Esophagus muscularis mucosa (tissue), 4 donors: ENCODE measurements around the gene IL36A. TPM values are rescaled to one million over a fixed set of nuclear protein-coding genes. Genes with fewer than 3 reads are reported as not detected.

Experiments used
- DNase-seq: peaks from one replicate; pipeline ENCODE4 v3.0.0-alpha.2; 2017; ENCODE audit errors: extremely low spot score
- H3K27ac ChIP-seq, 4 donors: fragments of 200-600 bp; sonication (generic); replicated peaks in 1 of 4; 1 replicate in 3 of 4; 2 replicates in 1 of 4; pipeline ENCODE4 v1.5.1; 2016 to 2019; ENCODE audit warnings: mild to moderate bottlenecking in 1 of 4
- H3K27me3 ChIP-seq, 4 donors: fragments of 200-600 bp; sonication (generic); one replicate each; pipeline versions ENCODE4 v1.5.1 to v1.6.0; 2016 to 2019
- H3K36me3 ChIP-seq, 4 donors: fragments of 200-600 bp; sonication (generic); one replicate each; pipeline ENCODE4 v1.5.1; 2016 to 2019
- H3K4me1 ChIP-seq, 4 donors: fragments of 200-600 bp; sonication (generic); one replicate each; pipeline ENCODE4 v1.5.1; 2016 to 2019
- H3K4me3 ChIP-seq, 4 donors: fragments of 200-600 bp; sonication (generic); 1 replicate in 2 of 4; 2 replicates in 2 of 4; pipeline ENCODE4 v1.5.1; 2016 to 2019; ENCODE audit warnings: mild to moderate bottlenecking in 4 of 4, moderate library complexity in 1 of 4
- H3K9me3 ChIP-seq, 4 donors: fragments of 200-600 bp; sonication (generic); 1 replicate in 3 of 4; 2 replicates in 1 of 4; pipeline ENCODE4 v1.5.1; 2016 to 2019
- EP300 ChIP-seq: sonication (generic); formaldehyde crosslinking; IDR thresholded peaks from one replicate; pipeline ENCODE4 v1.6.1; 2017; ENCODE audit warnings: antibody characterized with exemption
- POLR2A ChIP-seq: fragments of 450-650 bp; IDR thresholded peaks from one replicate; pipeline ENCODE4 v1.6.1; 2017; ENCODE audit warnings: antibody characterized with exemption, moderate library complexity, mild to moderate bottlenecking, low read depth
- POLR2AphosphoS5 ChIP-seq, 2 donors: sonication (generic); formaldehyde crosslinking; IDR thresholded peaks; one replicate each; pipeline ENCODE4 v1.6.1; 2017; ENCODE audit warnings: antibody characterized with exemption in 2 of 2
- WGBS: methylation state at CpG from one replicate; pipeline ENCODE4 v1.1.5; 2018; 5-methylcytosine and 5-hydroxymethylcytosine counted together
- intact Hi-C: fragments of 100-400 bp; cut with DNase I; formaldehyde crosslinking; loops from one replicate; pipeline ENCODE4 v1.15.1; 2023
- total RNA-seq, 4 donors: library from RNA; depleted of rRNA; stranded (reverse); fragments of >200 nt; gene quantifications; one replicate each; pipeline versions ENCODE4 v1.1.0 to v1.2.1, GENCODE V29; 2016
- TF ChIP-seq, protein P1 (sequence below), 3 experiments: fragments of 200-600 bp in 2 of 3; fragments of 450-650 bp in 1 of 3; sonication (generic) in 2 of 3; IDR thresholded peaks; one replicate each; pipeline ENCODE4 v1.5.1; 2017 to 2019; ENCODE audit warnings: antibody characterized with exemption in 3 of 3, mild to moderate bottlenecking in 2 of 3, moderate library complexity in 1 of 3

The IL36A gene
- total RNA-seq, 4 donors from 2014 or later, result not detected

DNA sequence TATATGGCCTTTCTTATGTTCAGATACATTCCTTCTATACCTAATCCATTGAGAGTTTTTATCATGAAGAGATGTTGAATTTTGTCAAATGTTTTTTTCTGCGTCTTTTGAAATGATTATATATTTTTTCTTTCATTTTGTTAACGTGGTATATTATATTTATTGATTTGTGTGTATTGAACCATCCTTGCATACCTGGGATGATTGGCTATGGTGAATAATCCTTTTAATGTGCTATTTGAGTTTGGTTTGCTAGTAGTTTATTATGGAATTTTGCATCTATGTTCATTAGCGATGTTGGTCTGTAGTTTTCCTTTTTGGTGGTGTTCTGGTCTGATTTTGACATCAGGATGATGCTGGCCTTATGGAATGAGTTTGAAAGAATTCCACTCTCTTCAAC, 15.6 kb upstream of the IL36A start:
- H3K36me3 ChIP-seq, result no peaks in the 10 kb centered on the region
- intact Hi-C loops, result no loop called here
- H3K27ac ChIP-seq, result no peak overlapping the region
- WGBS, result 74% methylated on average over 3 of the region's 3 CpGs
- no peak for TF ChIP-seq EP300
- TF ChIP-seq, protein P1, sequence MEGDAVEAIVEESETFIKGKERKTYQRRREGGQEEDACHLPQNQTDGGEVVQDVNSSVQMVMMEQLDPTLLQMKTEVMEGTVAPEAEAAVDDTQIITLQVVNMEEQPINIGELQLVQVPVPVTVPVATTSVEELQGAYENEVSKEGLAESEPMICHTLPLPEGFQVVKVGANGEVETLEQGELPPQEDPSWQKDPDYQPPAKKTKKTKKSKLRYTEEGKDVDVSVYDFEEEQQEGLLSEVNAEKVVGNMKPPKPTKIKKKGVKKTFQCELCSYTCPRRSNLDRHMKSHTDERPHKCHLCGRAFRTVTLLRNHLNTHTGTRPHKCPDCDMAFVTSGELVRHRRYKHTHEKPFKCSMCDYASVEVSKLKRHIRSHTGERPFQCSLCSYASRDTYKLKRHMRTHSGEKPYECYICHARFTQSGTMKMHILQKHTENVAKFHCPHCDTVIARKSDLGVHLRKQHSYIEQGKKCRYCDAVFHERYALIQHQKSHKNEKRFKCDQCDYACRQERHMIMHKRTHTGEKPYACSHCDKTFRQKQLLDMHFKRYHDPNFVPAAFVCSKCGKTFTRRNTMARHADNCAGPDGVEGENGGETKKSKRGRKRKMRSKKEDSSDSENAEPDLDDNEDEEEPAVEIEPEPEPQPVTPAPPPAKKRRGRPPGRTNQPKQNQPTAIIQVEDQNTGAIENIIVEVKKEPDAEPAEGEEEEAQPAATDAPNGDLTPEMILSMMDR (IDR thresholded peaks at IDR 0.05), result no peak
- no peak for TF ChIP-seq POLR2A
- TF ChIP-seq POLR2AphosphoS5 (IDR thresholded peaks at IDR 0.05), result no peak
- DNase-seq, result no peak
- H3K4me3 ChIP-seq, result no peak overlapping the region
- H3K4me1 ChIP-seq, result no peaks in the 10 kb centered on the region
- H3K9me3 ChIP-seq, result peaks cover 0 to 29% (median 17%) of the 10 kb centered on the region in 4 donors
- H3K27me3 ChIP-seq, result peaks cover 0 to 4% (median 0%) of the 10 kb centered on the region in 4 donors

DNA sequence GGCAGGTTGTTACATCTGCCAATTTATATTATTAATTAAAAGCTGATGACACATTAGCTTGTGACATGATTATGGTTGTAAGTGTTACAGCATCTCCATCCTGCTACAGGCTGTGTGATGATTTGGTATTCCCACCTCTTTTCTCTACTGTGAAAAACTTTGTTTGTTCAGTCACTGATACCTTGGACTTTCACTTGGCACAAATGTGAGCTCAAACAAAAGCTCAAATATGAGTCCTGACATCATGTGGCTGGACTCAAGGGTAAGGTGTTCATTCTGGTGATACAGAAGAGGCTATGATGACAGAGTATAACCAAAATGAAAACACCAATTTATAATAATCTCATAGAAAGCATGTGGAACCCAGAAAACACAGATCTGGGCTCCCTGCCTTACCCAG, 11.4 kb upstream of the IL36A start:
- peaks cover 0 to 29% (median 16%) of the 10 kb centered on the region in 4 donors for H3K9me3 ChIP-seq
- no peaks in the 10 kb centered on the region for H3K36me3 ChIP-seq
- H3K27ac ChIP-seq, result no peak overlapping the region
- intact Hi-C loops, result no loop called here
- TF ChIP-seq POLR2AphosphoS5 (IDR thresholded peaks at IDR 0.05) (no peak), EP300 (no peak), POLR2A (no peak)
- TF ChIP-seq, protein P1 (IDR thresholded peaks at IDR 0.05), result no peak
- H3K27me3 ChIP-seq, result peaks cover 0 to 4% (median 0%) of the 10 kb centered on the region in 4 donors
- no peaks in the 10 kb centered on the region for H3K4me1 ChIP-seq
- no peak for DNase-seq
- no peak overlapping the region for H3K4me3 ChIP-seq

DNA sequence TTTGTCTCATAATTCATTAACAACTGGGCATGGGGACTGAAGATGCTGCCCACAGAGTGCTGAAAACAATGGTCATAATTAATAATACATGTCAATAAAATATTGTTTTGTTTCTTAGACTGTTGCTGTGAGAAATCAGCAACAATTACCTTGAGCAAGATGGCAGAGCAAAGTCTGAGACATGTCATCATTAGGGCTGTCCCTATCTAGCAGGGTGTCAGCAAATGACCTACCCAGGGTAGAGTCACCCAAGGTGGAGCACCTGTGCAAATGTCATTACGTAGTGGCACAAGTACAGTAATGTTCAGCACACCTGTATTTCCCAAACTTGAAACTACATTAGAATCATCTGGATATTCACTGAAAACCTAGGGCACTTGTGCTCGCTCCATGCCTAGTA, 10.6 kb upstream of the IL36A start:
- peaks cover 0 to 7% (median 0%) of the 10 kb centered on the region in 4 donors for H3K27me3 ChIP-seq
- no peak overlapping the region for H3K4me3 ChIP-seq
- 82% methylated on average over 2 of the region's 2 CpGs for WGBS
- H3K27ac ChIP-seq, result no peak overlapping the region
- intact Hi-C loops, result no loop called here
- TF ChIP-seq EP300, result no peak
- TF ChIP-seq POLR2A, result no peak
- TF ChIP-seq, protein P1 (IDR thresholded peaks at IDR 0.05), result no peak
- TF ChIP-seq POLR2AphosphoS5 (IDR thresholded peaks at IDR 0.05), result no peak
- peaks cover 0 to 29% (median 15%) of the 10 kb centered on the region in 4 donors for H3K9me3 ChIP-seq
- DNase-seq, result no peak
- H3K36me3 ChIP-seq, result no peaks in the 10 kb centered on the region
- H3K4me1 ChIP-seq, result no peaks in the 10 kb centered on the region

DNA sequence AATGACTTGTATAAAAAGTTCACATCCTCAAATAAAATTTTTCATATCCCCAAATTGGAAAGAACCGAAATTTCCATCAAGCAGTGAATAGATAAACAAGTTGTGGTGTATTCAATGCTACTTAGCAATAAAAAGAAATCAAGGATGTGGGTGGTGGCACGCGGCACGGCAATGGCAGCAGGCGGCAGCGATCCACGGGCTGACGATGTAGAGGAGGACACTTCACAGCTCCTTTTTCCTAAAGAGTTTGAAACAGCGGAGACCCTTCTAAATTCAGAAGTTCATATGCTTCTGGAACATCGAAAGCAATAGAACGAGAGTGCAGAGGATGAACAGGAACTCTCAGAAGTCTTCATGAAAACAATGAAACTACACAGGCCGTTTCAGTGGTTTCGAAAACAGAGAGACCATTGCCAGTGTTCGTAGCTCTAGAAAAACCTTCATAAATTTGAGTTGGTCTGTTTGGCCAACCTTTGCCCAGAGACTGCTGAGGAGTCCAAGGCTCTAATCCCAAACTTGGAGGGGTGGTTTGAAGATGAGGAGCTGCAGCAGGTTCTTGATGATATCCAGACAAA, 9.8 kb upstream of the IL36A start:
- Histone ChIP-seq H3K4me3 (no peak overlapping the region), H3K27me3 (peaks cover 0 to 7% (median 0%) of the 10 kb centered on the region in 4 donors), H3K9me3 (peaks cover 0 to 33% (median 19%) of the 10 kb centered on the region in 4 donors), H3K27ac (no peak overlapping the region), H3K36me3 (no peaks in the 10 kb centered on the region), H3K4me1 (no peaks in the 10 kb centered on the region)
- TF ChIP-seq, protein P1 (IDR thresholded peaks at IDR 0.05), result no peak
- TF ChIP-seq POLR2A (no peak), EP300 (no peak), POLR2AphosphoS5 (IDR thresholded peaks at IDR 0.05) (no peak)
- 84% methylated on average over 14 of the region's 14 CpGs for WGBS
- DNase-seq, result no peak
- intact Hi-C loops, result no loop called here

DNA sequence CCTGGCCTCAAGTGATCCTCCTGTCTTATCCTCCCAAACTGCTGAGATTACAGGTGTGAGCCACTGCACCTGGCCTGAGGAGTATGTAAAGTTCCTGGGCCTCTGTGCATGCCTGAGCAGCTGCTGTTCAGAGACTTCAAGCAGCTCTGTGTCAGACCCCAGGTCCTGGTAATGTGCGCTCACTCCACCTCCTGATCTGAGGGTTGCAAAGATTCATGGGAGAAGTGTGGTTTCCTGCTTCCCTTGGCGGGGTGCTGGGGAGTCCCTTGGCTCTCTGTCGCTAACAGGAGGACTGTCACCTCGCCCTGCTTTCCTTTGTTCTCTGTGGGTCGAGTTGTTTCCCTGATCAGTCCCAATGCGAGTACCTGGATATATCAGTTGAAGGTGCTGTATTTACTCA, 8.6 kb upstream of the IL36A start:
- Histone ChIP-seq H3K36me3 (no peaks in the 10 kb centered on the region), H3K9me3 (peaks cover 0 to 43% (median 28%) of the 10 kb centered on the region in 4 donors), H3K27ac (no peak overlapping the region), H3K4me3 (no peak overlapping the region), H3K4me1 (no peaks in the 10 kb centered on the region), H3K27me3 (peaks cover 0 to 11% (median 0%) of the 10 kb centered on the region in 4 donors)
- intact Hi-C loops, result no loop called here
- whole genome bisulfite sequencing, result 55% methylated on average over 6 of the region's 6 CpGs
- no peak for DNase-seq
- TF ChIP-seq, protein P1 (IDR thresholded peaks at IDR 0.05), result no peak
- TF ChIP-seq POLR2AphosphoS5 (IDR thresholded peaks at IDR 0.05) (no peak), EP300 (no peak), POLR2A (no peak)
